Caco-2 (cell line): ENCODE data around the gene POU4F1. TPM values are rescaled to one million over a fixed set of nuclear protein-coding genes. Genes with fewer than 3 reads are reported as not detected.

ENCODE experiments used
- BruUV-seq: library from RNA; stranded (reverse); fragments of 400-500 nt; replicated peaks from 2 replicates; lab custom pipeline; 2021; lab: Mats Ljungman, UMichigan
- CTCF ChIA-PET: fragments of 300-600 bp; sonication (Branson Sonifier 250); formaldehyde crosslinking; loops from one replicate; lab custom pipeline; 2022; ENCODE audit warnings: antibody characterized with exemption; lab: Charles Lee
- POLR2A ChIA-PET: fragments of 300-600 bp; sonication (Branson Sonifier 250); formaldehyde crosslinking; loops from one replicate; lab custom pipeline; 2022; ENCODE audit warnings: antibody characterized with exemption; lab: Charles Lee
- DNase-seq, 2 experiments: peaks; one replicate each; pipeline versions ENCODE4 v3.0.0 to v3.0.0-alpha.2; 2020 to 2022
- H3K27me3 ChIP-seq: replicated peaks from 2 replicates; pipeline ENCODE4 v1.6.0; 2011; ENCODE audit warnings: low read length; ENCODE audit not compliant: control insufficient read depth, insufficient read depth
- H3K36me3 ChIP-seq: 2 replicates; pipeline ENCODE4 v1.5.1; 2011; ENCODE audit warnings: low read length; ENCODE audit not compliant: control insufficient read depth, insufficient read depth
- H3K4me1 ChIP-seq: fragments of 250-450 bp; sonication (Bioruptor Pico); 2 replicates; pipeline ENCODE4 v1.5.1; 2020; ENCODE audit warnings: mild to moderate bottlenecking
- H3K4me3 ChIP-seq: 2 replicates; pipeline ENCODE4 v1.5.1; 2011; ENCODE audit warnings: low read depth, mild to moderate bottlenecking, control low read depth, low read length
- H3K9me3 ChIP-seq: fragments of 250-450 bp; sonication (Bioruptor Pico); 2 replicates; pipeline ENCODE4 v1.5.1; 2020; ENCODE audit warnings: mild to moderate bottlenecking, moderate library complexity
- H3K27ac Mint-ChIP-seq: one replicate; pipeline ENCODE4 v1.8.0; 2022; ENCODE audit warnings: mixed read lengths; ENCODE audit not compliant: unreplicated experiment
- H3K27me3 Mint-ChIP-seq: one replicate; pipeline ENCODE4 v1.8.0; 2022; ENCODE audit warnings: mixed read lengths; ENCODE audit not compliant: insufficient read depth, unreplicated experiment
- H3K36me3 Mint-ChIP-seq: one replicate; pipeline ENCODE4 v1.8.0; 2022; ENCODE audit warnings: mild to moderate bottlenecking, mixed read lengths; ENCODE audit not compliant: insufficient read depth, unreplicated experiment
- H3K4me1 Mint-ChIP-seq: one replicate; pipeline ENCODE4 v1.8.0; 2022; ENCODE audit warnings: low read depth, mixed read lengths; ENCODE audit not compliant: unreplicated experiment
- H3K4me3 Mint-ChIP-seq: one replicate; pipeline ENCODE4 v1.8.0; 2022; ENCODE audit warnings: mild to moderate bottlenecking, moderate library complexity, mixed read lengths; ENCODE audit not compliant: unreplicated experiment
- H3K9me3 Mint-ChIP-seq: one replicate; pipeline ENCODE4 v1.8.0; 2022; ENCODE audit warnings: mixed read lengths; ENCODE audit not compliant: unreplicated experiment
- CTCF ChIP-seq, 2 experiments: fragments of 200-600 bp in 1 of 2; IDR thresholded peaks; 1 replicate in 1 of 2; 2 replicates in 1 of 2; pipeline versions ENCODE4 v1.5.1 to v1.8.0; 2011 to 2022; ENCODE audit warnings: antibody characterized with exemption in 1 of 2, control low read depth in 1 of 2, inconsistent platforms in 1 of 2, low read depth in 1 of 2, low read length in 1 of 2, mild to moderate bottlenecking in 1 of 2, moderate library complexity in 1 of 2; ENCODE audit not compliant: insufficient read depth in 1 of 2, severe bottlenecking in 1 of 2, unreplicated experiment in 1 of 2
- intact Hi-C: fragments of 100-400 bp; cut with micrococcal nuclease; formaldehyde crosslinking; loops from one replicate; pipeline ENCODE4 v1.10.0; 2022; ENCODE audit not compliant: unreplicated experiment
- total RNA-seq: library from RNA; stranded (reverse); gene quantifications from 2 replicates; pipeline ENCODE4 v1.2.3, GENCODE V29; 2022

The POU4F1 gene
- total RNA-seq, 1 experiment from 2014 or later = 8.1 TPM

GRCh38 chr13:78630511-78630910, 27.2 kb upstream of the POU4F1 start:
- POLR2A ChIA-PET = no interaction called here

DNA sequence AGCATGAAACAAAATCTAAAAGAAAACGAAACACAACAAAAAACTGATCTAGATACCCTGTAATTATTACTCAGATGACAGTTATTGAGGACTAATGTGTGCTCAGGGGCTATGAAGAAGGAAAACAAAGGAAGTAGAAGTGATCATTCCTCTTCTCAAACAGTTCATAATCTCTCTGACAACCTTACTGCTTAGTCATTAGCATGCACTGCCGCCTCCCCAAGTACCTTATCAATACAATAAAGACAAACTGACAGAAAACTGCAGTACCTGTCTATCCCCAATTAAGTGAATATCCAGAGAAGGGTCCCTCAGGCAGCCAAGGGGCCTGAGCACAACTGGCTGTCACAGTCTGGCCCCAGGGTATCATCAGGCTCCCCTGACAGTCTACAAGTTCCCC, 22.0 kb upstream of the POU4F1 start:
- CTCF ChIA-PET = no interaction called here
- Mint-ChIP-seq H3K9me3 (no peaks in the 10 kb centered on the region), H3K4me3 (no peak overlapping the region), H3K27me3 (no peaks in the 10 kb centered on the region), H3K36me3 (peaks cover 21% of the 10 kb centered on the region), H3K27ac (no peak overlapping the region), H3K4me1 (peaks cover 17% of the 10 kb centered on the region)
- no TSS peak for BruUV-seq
- TF ChIP-seq CTCF (IDR thresholded peaks at IDR 0.05; ENCODE audit: insufficient read depth in 1 of 2, low read depth in 1 of 2, low read length in 1 of 2, severe bottlenecking in 1 of 2, unreplicated experiment in 1 of 2) = no peak
- no peak overlapping the region for H3K4me3 ChIP-seq
- POLR2A ChIA-PET = no interaction called here
- no peaks in the 10 kb centered on the region for H3K27me3 ChIP-seq
- H3K36me3 ChIP-seq = peaks cover 3% of the 10 kb centered on the region; the same call in 1 of the 2 replicates
- H3K9me3 ChIP-seq = no peaks in the 10 kb centered on the region
- H3K4me1 ChIP-seq = no peaks in the 10 kb centered on the region
- no peak for DNase-seq
- intact Hi-C loops = no loop called here

More at GRCh38 chr13:78630511-78630910, 27.2 kb upstream of the POU4F1 start:
- no peak overlapping the region for H3K27ac Mint-ChIP-seq
- peaks cover 12% of the 10 kb centered on the region for H3K4me1 Mint-ChIP-seq
- no peaks in the 10 kb centered on the region for H3K27me3 Mint-ChIP-seq
- H3K36me3 Mint-ChIP-seq = peaks cover 54% of the 10 kb centered on the region
- H3K4me3 Mint-ChIP-seq = no peak overlapping the region
- TF ChIP-seq CTCF (IDR thresholded peaks at IDR 0.05; ENCODE audit: insufficient read depth in 1 of 2, low read depth in 1 of 2, low read length in 1 of 2, severe bottlenecking in 1 of 2, unreplicated experiment in 1 of 2) = no peak
- no peak overlapping the region for H3K4me3 ChIP-seq
- H3K9me3 ChIP-seq = no peaks in the 10 kb centered on the region
- BruUV-seq = no TSS peak
- peaks cover 3% of the 10 kb centered on the region; the same call in 1 of the 2 replicates for H3K36me3 ChIP-seq
- CTCF ChIA-PET = no interaction called here
- H3K9me3 Mint-ChIP-seq = no peaks in the 10 kb centered on the region
- no peak for DNase-seq
- intact Hi-C loops = loop anchor here (2.0 kb wide), 1 partner anchor 22 kb away; no protein-coding TSS in a partner anchor
- no peaks in the 10 kb centered on the region for H3K27me3 ChIP-seq
- 0 out of 2 replicates have a peak, but pooled peaks cover 3% of the 10 kb centered on the region for H3K4me1 ChIP-seq

DNA sequence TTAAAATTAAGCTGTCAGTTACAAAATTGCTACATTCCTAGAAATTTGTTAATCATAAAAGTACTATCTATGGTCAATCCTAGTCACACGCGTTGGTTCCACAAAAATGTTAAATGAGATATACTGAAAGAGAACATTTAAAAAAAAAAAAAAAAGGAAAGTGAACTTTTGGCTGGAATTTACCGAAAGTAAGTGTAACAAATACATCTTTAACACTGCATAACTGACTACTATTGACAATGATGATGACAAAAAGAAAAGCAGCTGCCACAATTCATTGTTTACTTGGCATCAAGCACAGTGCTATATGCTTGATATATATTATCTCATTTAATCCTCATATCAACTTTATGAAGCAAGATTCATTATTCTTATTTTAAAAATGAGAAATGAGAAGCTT, 19.8 kb upstream of the POU4F1 start:
- DNase-seq = no peak

More for the DNA sequence above, 19.8 kb upstream of the POU4F1 start:
- Mint-ChIP-seq H3K9me3 (no peaks in the 10 kb centered on the region), H3K4me1 (peaks cover 23% of the 10 kb centered on the region), H3K36me3 (peaks cover 22% of the 10 kb centered on the region), H3K27ac (no peak overlapping the region), H3K4me3 (no peak overlapping the region), H3K27me3 (no peaks in the 10 kb centered on the region)
- peaks cover 1% of the 10 kb centered on the region; the same call in 1 of the 2 replicates for H3K36me3 ChIP-seq
- POLR2A ChIA-PET = no interaction called here
- no TSS peak for BruUV-seq
- CTCF ChIA-PET = no interaction called here
- no peaks in the 10 kb centered on the region for H3K27me3 ChIP-seq
- no peak for TF ChIP-seq CTCF (IDR thresholded peaks at IDR 0.05; ENCODE audit: insufficient read depth in 1 of 2, low read depth in 1 of 2, low read length in 1 of 2, severe bottlenecking in 1 of 2, unreplicated experiment in 1 of 2)
- intact Hi-C loops = no loop called here
- H3K9me3 ChIP-seq = no peaks in the 10 kb centered on the region
- no peaks in the 10 kb centered on the region; the same call in 1 of the 2 replicates for H3K4me1 ChIP-seq
- H3K4me3 ChIP-seq = no peak overlapping the region
